HepG2 (cell line): ENCODE measurements around the gene GAS2L1. TPM values are rescaled to one million over a fixed set of nuclear protein-coding genes. Genes with fewer than 3 reads are reported as not detected.

Source experiments
- BCL3 ChIP-seq: sonication (generic); formaldehyde crosslinking; IDR thresholded peaks from 2 replicates; pipeline ENCODE4 v1.5.1; 2020; ENCODE audit warnings: mild to moderate bottlenecking, missing genetic modification reagents, moderate library complexity
- BHLHE40 ChIP-seq: IDR thresholded peaks from 2 replicates; pipeline ENCODE4 v1.6.1; 2011; ENCODE audit warnings: low read length, improper control_type of control experiment
- CCAR2 ChIP-seq: fragments of 200-400 bp; formaldehyde crosslinking; optimal IDR thresholded peaks from 2 replicates; pipeline ENCODE3; 2018; ENCODE audit warnings: low read depth, mild to moderate bottlenecking, low read length, moderate library complexity
- FLYWCH1 ChIP-seq: sonication (generic); formaldehyde crosslinking; IDR thresholded peaks from 2 replicates; pipeline ENCODE4 v1.8.1; 2023; ENCODE audit warnings: mild to moderate bottlenecking, missing genetic modification reagents
- HDAC1 ChIP-seq: sonication (generic); formaldehyde crosslinking; IDR thresholded peaks from 2 replicates; pipeline ENCODE4 v1.5.1; 2020; ENCODE audit warnings: mild to moderate bottlenecking, missing genetic modification reagents
- HDAC2 ChIP-seq: sonication (generic); formaldehyde crosslinking; IDR thresholded peaks from 2 replicates; pipeline ENCODE4 v1.4.0; 2020; ENCODE audit warnings: missing genetic modification reagents
- RAD21 ChIP-seq: fragments of 450-650 bp; formaldehyde crosslinking; IDR thresholded peaks from 2 replicates; pipeline ENCODE4 v1.5.0; 2020; ENCODE audit warnings: mild to moderate bottlenecking
- REL ChIP-seq: sonication (generic); formaldehyde crosslinking; conservative IDR thresholded peaks from 2 replicates; pipeline ENCODE4 v1.8.0; 2022; ENCODE audit warnings: mild to moderate bottlenecking, missing genetic modification reagents, moderate library complexity
- REXO4 ChIP-seq: sonication (generic); formaldehyde crosslinking; IDR thresholded peaks from 2 replicates; pipeline ENCODE4 v1.8.0; 2022; ENCODE audit warnings: missing genetic modification reagents, mild to moderate bottlenecking, borderline replicate concordance
- RXRA ChIP-seq: sonication (generic); formaldehyde crosslinking; IDR thresholded peaks from 2 replicates; pipeline ENCODE4 v1.5.1; 2020; ENCODE audit warnings: missing genetic modification reagents
- TMF1 ChIP-seq: sonication (generic); formaldehyde crosslinking; IDR thresholded peaks from 2 replicates; pipeline ENCODE4 v1.8.1; 2022; ENCODE audit warnings: low read depth, missing genetic modification reagents
- ZBTB37 ChIP-seq: sonication (generic); formaldehyde crosslinking; IDR thresholded peaks from 2 replicates; pipeline ENCODE4 v1.4.0; 2020; ENCODE audit warnings: mild to moderate bottlenecking, missing genetic modification reagents
- ZC3H4 ChIP-seq: sonication (generic); formaldehyde crosslinking; IDR thresholded peaks from 2 replicates; pipeline ENCODE4 v1.4.0; 2020; ENCODE audit warnings: missing genetic modification reagents, borderline replicate concordance
- ZFYVE20 ChIP-seq: sonication (generic); formaldehyde crosslinking; IDR thresholded peaks from 2 replicates; pipeline ENCODE4 v1.8.0; 2023; ENCODE audit warnings: low read depth, mild to moderate bottlenecking, moderate library complexity, missing genetic modification reagents, borderline replicate concordance
- ZIK1 ChIP-seq: sonication (generic); formaldehyde crosslinking; IDR thresholded peaks from 2 replicates; pipeline ENCODE4 v1.5.0; 2020; ENCODE audit warnings: mild to moderate bottlenecking, low read depth, missing genetic modification reagents, borderline replicate concordance
- ZNF367 ChIP-seq: sonication (generic); formaldehyde crosslinking; IDR thresholded peaks from 2 replicates; pipeline ENCODE4 v1.4.0; 2020; ENCODE audit warnings: missing genetic modification reagents, borderline replicate concordance
- ZNF432 ChIP-seq: sonication (generic); formaldehyde crosslinking; IDR thresholded peaks from 2 replicates; pipeline ENCODE4 v1.5.0; 2020; ENCODE audit warnings: missing genetic modification reagents, mild to moderate bottlenecking, borderline replicate concordance
- ZNF510 ChIP-seq: sonication (generic); formaldehyde crosslinking; IDR thresholded peaks from 2 replicates; pipeline ENCODE4 v1.4.0; 2020; ENCODE audit warnings: low read depth, mild to moderate bottlenecking, missing genetic modification reagents
- ZNF766 ChIP-seq: sonication (generic); formaldehyde crosslinking; IDR thresholded peaks from 2 replicates; pipeline ENCODE4 v1.5.0; 2020; ENCODE audit warnings: missing genetic modification reagents, borderline replicate concordance
- ZNF770 ChIP-seq: sonication (generic); formaldehyde crosslinking; IDR thresholded peaks from 2 replicates; pipeline ENCODE4 v1.5.0; 2020; ENCODE audit warnings: mild to moderate bottlenecking, missing genetic modification reagents
- ZSCAN30 ChIP-seq: sonication (generic); formaldehyde crosslinking; IDR thresholded peaks from 2 replicates; pipeline ENCODE4 v1.5.0; 2020; ENCODE audit warnings: mild to moderate bottlenecking, missing genetic modification reagents
- polyA plus RNA-seq, 8 experiments: library from polyadenylated mRNA; depleted of rRNA in 3 of 8; stranded (reverse) in 7 of 8; unstranded in 1 of 8; fragments of >200 nt; fragmentation: Illumina TruSeq in 4 of 8; extraction: Trizol in 4 of 8; gene quantifications; 2 replicates each; pipeline versions ENCODE4 v1.2.1 to v1.2.3, GENCODE V29; 2011 to 2016; ENCODE audit warnings: low read depth in 4 of 8, missing spikeins in 1 of 8, mixed read lengths in 1 of 8; ENCODE audit not compliant: insufficient read depth in 1 of 8
- total RNA-seq, 5 experiments: library from RNA; depleted of rRNA; stranded (reverse); fragments of >200 nt; fragmentation: Illumina TruSeq; extraction: Trizol; gene quantifications; 2 replicates each; pipeline ENCODE4 v1.2.3, GENCODE V29; 2016; ENCODE audit warnings: low read depth in 1 of 5
- TF ChIP-seq, protein P1 (sequence below): sonication (generic); formaldehyde crosslinking; IDR thresholded peaks from 2 replicates; pipeline ENCODE4 v1.4.0; 2020; ENCODE audit warnings: low read depth, mild to moderate bottlenecking, missing genetic modification reagents

GAS2L1 gene
- total and polyA plus RNA-seq, 2 of the 13 experiments (the other 11 are each of a cell fraction or from before 2014, with no cell fraction given) = 1.8 to 3.3 TPM

- peak; percentile 65; the same call in 1 of the 2 replicates for TF ChIP-seq BCL3 (CRISPR knock-in tag)
- 0 out of 2 replicates have a peak, but pooled peaks have one; percentile 19 for TF ChIP-seq TMF1 (CRISPR knock-in tag)
- TF ChIP-seq, protein P1, sequence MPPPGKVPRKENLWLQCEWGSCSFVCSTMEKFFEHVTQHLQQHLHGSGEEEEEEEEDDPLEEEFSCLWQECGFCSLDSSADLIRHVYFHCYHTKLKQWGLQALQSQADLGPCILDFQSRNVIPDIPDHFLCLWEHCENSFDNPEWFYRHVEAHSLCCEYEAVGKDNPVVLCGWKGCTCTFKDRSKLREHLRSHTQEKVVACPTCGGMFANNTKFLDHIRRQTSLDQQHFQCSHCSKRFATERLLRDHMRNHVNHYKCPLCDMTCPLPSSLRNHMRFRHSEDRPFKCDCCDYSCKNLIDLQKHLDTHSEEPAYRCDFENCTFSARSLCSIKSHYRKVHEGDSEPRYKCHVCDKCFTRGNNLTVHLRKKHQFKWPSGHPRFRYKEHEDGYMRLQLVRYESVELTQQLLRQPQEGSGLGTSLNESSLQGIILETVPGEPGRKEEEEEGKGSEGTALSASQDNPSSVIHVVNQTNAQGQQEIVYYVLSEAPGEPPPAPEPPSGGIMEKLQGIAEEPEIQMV = 0 out of 2 replicates have a peak, but pooled peaks have one; percentile 10
- TF ChIP-seq ZNF510 (CRISPR knock-in tag) = no peak
- TF ChIP-seq ZFYVE20 (CRISPR knock-in tag) = peak; percentile 83; the same call in 1 of the 2 replicates
- no peak for TF ChIP-seq HDAC1
- 0 out of 2 replicates have a peak, but pooled peaks have one; percentile 4 for TF ChIP-seq ZC3H4 (CRISPR knock-in tag)
- no peak for TF ChIP-seq ZBTB37
- 0 out of 2 replicates have a peak, but pooled peaks have one; percentile 30 for TF ChIP-seq ZNF432 (CRISPR knock-in tag)
- TF ChIP-seq CCAR2 = no peak
- TF ChIP-seq ZNF770 = peak; percentile 92
- TF ChIP-seq ZNF766 (CRISPR knock-in tag) = peak; percentile 60; the same call in 1 of the 2 replicates
- no peak for TF ChIP-seq BHLHE40
- TF ChIP-seq REL (CRISPR knock-in tag) = 0 out of 2 replicates have a peak, but pooled peaks have one; percentile 9
- peak; percentile 33; the same call in 1 of the 2 replicates for TF ChIP-seq RAD21 (CRISPR knock-in tag)
- 0 out of 2 replicates have a peak, but pooled peaks have one; percentile 40 for TF ChIP-seq FLYWCH1 (CRISPR knock-in tag)
- TF ChIP-seq HDAC2 (CRISPR knock-in tag) = no peak
- peak; percentile 77; the same call in 1 of the 2 replicates for TF ChIP-seq ZIK1 (CRISPR knock-in tag)
- no peak for TF ChIP-seq ZNF367 (CRISPR knock-in tag)
- TF ChIP-seq ZSCAN30 (CRISPR knock-in tag) = peak; percentile 92; the same call in 1 of the 2 replicates
- TF ChIP-seq RXRA (CRISPR knock-in tag) = no peak
- TF ChIP-seq REXO4 (CRISPR knock-in tag) = peak; percentile 66; the same call in 1 of the 2 replicates
These were observed 37.8 kb upstream of the GAS2L1 start (continued) for GRCh38 chr22:29268511-29269229.
